ENCODE results near the gene CHMP4B. TPM values are rescaled to one million over a fixed set of nuclear protein-coding genes. Genes with fewer than 3 reads are reported as not detected.

CHMP4B gene
- total RNA-seq, 1 donor from 2014 or later, result 137 TPM

- no peaks in the 10 kb centered on the region for H3K4me1 Mint-ChIP-seq (ENCODE audit: low read depth)
- no peaks in the 10 kb centered on the region for H3K36me3 Mint-ChIP-seq (ENCODE audit: insufficient read depth)
- peaks cover 9% of the 10 kb centered on the region for H3K9me3 Mint-ChIP-seq (ENCODE audit: low read depth)
- TF ChIP-seq CTCF (IDR thresholded peaks at IDR 0.05; ENCODE audit: unreplicated experiment), result no peak
- no peak overlapping the region for H3K4me3 Mint-ChIP-seq (ENCODE audit: low read depth)
- no peak for DNase-seq (ENCODE audit: low spot score, unreplicated experiment)
- no peak overlapping the region for H3K27ac Mint-ChIP-seq
- H3K27me3 Mint-ChIP-seq, result peaks cover 7% of the 10 kb centered on the region
Measured at GRCh38 chr20:33874129-33874528, 63.0 kb downstream of the CHMP4B start.

DNA sequence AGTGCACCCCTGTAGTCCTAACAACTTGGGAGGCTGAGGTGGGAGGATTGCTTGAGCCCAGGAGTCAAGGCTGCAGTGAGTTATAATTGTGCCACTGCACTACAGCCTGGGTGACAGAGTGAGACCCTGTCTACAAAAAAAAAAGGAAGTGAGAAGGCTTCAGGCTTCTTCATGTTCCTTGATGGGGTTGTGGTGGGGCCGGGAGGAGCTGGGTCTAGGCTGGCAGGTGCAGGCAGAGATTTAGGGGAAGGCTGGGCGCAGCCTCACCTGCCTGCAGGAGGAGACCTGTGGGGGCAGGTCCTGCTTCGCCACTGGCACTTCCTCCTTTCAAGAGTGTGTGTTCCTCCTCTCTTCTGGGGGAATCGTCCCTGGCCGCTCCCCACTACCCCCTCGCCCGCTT is 63.9 kb downstream of the CHMP4B start:
- H3K9me3 Mint-ChIP-seq (ENCODE audit: low read depth), result peaks cover 10% of the 10 kb centered on the region
- peaks cover 7% of the 10 kb centered on the region for H3K27me3 Mint-ChIP-seq
- H3K4me3 Mint-ChIP-seq (ENCODE audit: low read depth), result no peak overlapping the region
- H3K4me1 Mint-ChIP-seq (ENCODE audit: low read depth), result no peaks in the 10 kb centered on the region
- DNase-seq (ENCODE audit: low spot score, unreplicated experiment), result no peak
- no peaks in the 10 kb centered on the region for H3K36me3 Mint-ChIP-seq (ENCODE audit: insufficient read depth)
- TF ChIP-seq CTCF (IDR thresholded peaks at IDR 0.05; ENCODE audit: unreplicated experiment), result no peak
- H3K27ac Mint-ChIP-seq, result no peak overlapping the region

- no peak for DNase-seq (ENCODE audit: low spot score, unreplicated experiment)
- no peak for TF ChIP-seq CTCF (IDR thresholded peaks at IDR 0.05; ENCODE audit: unreplicated experiment)
- H3K4me3 Mint-ChIP-seq (ENCODE audit: low read depth), result no peak overlapping the region
Measured at GRCh38 chr20:33875534-33876026, 64.4 kb downstream of the CHMP4B start.

GRCh38 chr20:33878583-33878982 is 67.4 kb downstream of the CHMP4B start:
- peaks cover 4% of the 10 kb centered on the region for H3K4me1 Mint-ChIP-seq (ENCODE audit: low read depth)
- no peak for DNase-seq (ENCODE audit: low spot score, unreplicated experiment)
- no peak for TF ChIP-seq CTCF (IDR thresholded peaks at IDR 0.05; ENCODE audit: unreplicated experiment)
- H3K27ac Mint-ChIP-seq, result no peak overlapping the region
- peaks cover 4% of the 10 kb centered on the region for H3K27me3 Mint-ChIP-seq
- no peak overlapping the region for H3K4me3 Mint-ChIP-seq (ENCODE audit: low read depth)
- peaks cover 12% of the 10 kb centered on the region for H3K9me3 Mint-ChIP-seq (ENCODE audit: low read depth)
- H3K36me3 Mint-ChIP-seq (ENCODE audit: insufficient read depth), result peaks cover 1% of the 10 kb centered on the region

More at GRCh38 chr20:33875534-33876026, 64.4 kb downstream of the CHMP4B start:
- H3K9me3 Mint-ChIP-seq (ENCODE audit: low read depth), result peaks cover 12% of the 10 kb centered on the region
- peaks cover 1% of the 10 kb centered on the region for H3K36me3 Mint-ChIP-seq (ENCODE audit: insufficient read depth)
- H3K27me3 Mint-ChIP-seq, result peaks cover 7% of the 10 kb centered on the region
- H3K27ac Mint-ChIP-seq, result no peak overlapping the region
- no peaks in the 10 kb centered on the region for H3K4me1 Mint-ChIP-seq (ENCODE audit: low read depth)

- Mint-ChIP-seq H3K4me1 (ENCODE audit: low read depth) (peaks cover 4% of the 10 kb centered on the region), H3K4me3 (ENCODE audit: low read depth) (no peak overlapping the region), H3K9me3 (ENCODE audit: low read depth) (peaks cover 12% of the 10 kb centered on the region), H3K27ac (no peak overlapping the region), H3K36me3 (ENCODE audit: insufficient read depth) (peaks cover 1% of the 10 kb centered on the region), H3K27me3 (no peaks in the 10 kb centered on the region)
- no peak for TF ChIP-seq CTCF (IDR thresholded peaks at IDR 0.05; ENCODE audit: unreplicated experiment)
- DNase-seq (ENCODE audit: low spot score, unreplicated experiment), result no peak
Measured at GRCh38 chr20:33880396-33880795, 69.2 kb downstream of the CHMP4B start.
